ENCODE measurements around the gene GSTCD.
"Not testable (repeated sequence)": the region's sequence is repeated elsewhere in the genome, so short reads cannot be mapped to it uniquely, and the experiment has no call there.

Gene GSTCD

GRCh38 chr4:105714932-105715331 is 6.3 kb downstream of the GSTCD start:
- no peak for DNase-seq (ENCODE audit: low read depth in 2 of 2)

- no peak for DNase-seq (ENCODE audit: low read depth in 2 of 2)
These were observed 7.2 kb downstream of the GSTCD start for GRCh38 chr4:105715692-105716278.

- DNase-seq (ENCODE audit: low read depth in 2 of 2): no peak
These were observed 10.6 kb downstream of the GSTCD start for GRCh38 chr4:105719204-105719603.

- no peak for DNase-seq (ENCODE audit: low read depth in 2 of 2)
These were observed 17.0 kb downstream of the GSTCD start for GRCh38 chr4:105725623-105726022.

GRCh38 chr4:105729895-105730294 is 21.3 kb downstream of the GSTCD start:
- not testable (repeated sequence) for DNase-seq (ENCODE audit: low read depth in 2 of 2)

GRCh38 chr4:105735217-105735616 is 26.6 kb downstream of the GSTCD start:
- DNase-seq (ENCODE audit: low read depth in 2 of 2): not testable (repeated sequence)

GRCh38 chr4:105741548-105741947 is 33.0 kb downstream of the GSTCD start:
- DNase-seq (ENCODE audit: low read depth in 2 of 2): no peak

GRCh38 chr4:105748222-105748621 is 39.6 kb downstream of the GSTCD start:
- DNase-seq (ENCODE audit: low read depth in 2 of 2): no peak

- DNase-seq (ENCODE audit: low read depth in 2 of 2): no peak
These were observed 43.2 kb downstream of the GSTCD start for GRCh38 chr4:105751718-105752299.

- no peak for DNase-seq (ENCODE audit: low read depth in 2 of 2)
These were observed 44.8 kb downstream of the GSTCD start for GRCh38 chr4:105753361-105753760.

GRCh38 chr4:105755375-105755774 is 46.8 kb downstream of the GSTCD start:
- DNase-seq (ENCODE audit: low read depth in 2 of 2): no peak

GRCh38 chr4:105758958-105759357 is 50.4 kb downstream of the GSTCD start:
- no peak for DNase-seq (ENCODE audit: low read depth in 2 of 2)

- no peak for DNase-seq (ENCODE audit: low read depth in 2 of 2)
These were observed 57.3 kb downstream of the GSTCD start for GRCh38 chr4:105765690-105766407.

- DNase-seq (ENCODE audit: low read depth in 2 of 2): no peak
These were observed 59.0 kb downstream of the GSTCD start for GRCh38 chr4:105767579-105767978.

GRCh38 chr4:105770524-105770923 is 61.9 kb downstream of the GSTCD start:
- DNase-seq (ENCODE audit: low read depth in 2 of 2): not testable (repeated sequence)

- DNase-seq (ENCODE audit: low read depth in 2 of 2): not testable (repeated sequence)
These were observed 63.5 kb downstream of the GSTCD start for GRCh38 chr4:105772065-105772464.

GRCh38 chr4:105775760-105776415 is 67.3 kb downstream of the GSTCD start:
- not testable (repeated sequence) for DNase-seq (ENCODE audit: low read depth in 2 of 2)

GRCh38 chr4:105780176-105780575 is 71.6 kb downstream of the GSTCD start:
- no peak for DNase-seq (ENCODE audit: low read depth in 2 of 2)

- no peak for DNase-seq (ENCODE audit: low read depth in 2 of 2)
These were observed 76.2 kb downstream of the GSTCD start for GRCh38 chr4:105784761-105785160.

GRCh38 chr4:105785792-105786191 is 77.2 kb downstream of the GSTCD start:
- DNase-seq (ENCODE audit: low read depth in 2 of 2): no peak

GRCh38 chr4:105786748-105787147 is 78.2 kb downstream of the GSTCD start:
- no peak for DNase-seq (ENCODE audit: low read depth in 2 of 2)

GRCh38 chr4:105797225-105797624 is 88.6 kb downstream of the GSTCD start:
- no peak for DNase-seq (ENCODE audit: low read depth in 2 of 2)
